Subcutaneous abdominal adipose tissue (tissue), 5 donors: ENCODE measurements around the gene SHOC1.
"Not testable (repeated sequence)": the region's sequence is repeated elsewhere in the genome, so short reads cannot be mapped to it uniquely, and the experiment has no call there.

Experiments used
- H3K27ac ChIP-seq: one replicate; pipeline ENCODE4 v1.7.0; 2013; ENCODE audit warnings: low read depth, mild to moderate bottlenecking, inconsistent platforms, low read length, moderate library complexity
- H3K27me3 ChIP-seq, 5 donors: one replicate each; pipeline ENCODE4 v1.7.0; 2013; ENCODE audit warnings: low read length in 5 of 5, inconsistent platforms in 1 of 5; ENCODE audit not compliant: control insufficient read depth in 5 of 5, insufficient read depth in 4 of 5
- H3K36me3 ChIP-seq, 5 donors: one replicate each; pipeline ENCODE4 v1.7.0; 2013; ENCODE audit warnings: low read length in 5 of 5; ENCODE audit not compliant: control insufficient read depth in 5 of 5, insufficient read depth in 5 of 5
- H3K4me1 ChIP-seq, 5 donors: one replicate each; pipeline ENCODE4 v1.7.0; 2013; ENCODE audit warnings: low read length in 5 of 5, mild to moderate bottlenecking in 3 of 5, moderate library complexity in 1 of 5; ENCODE audit not compliant: control insufficient read depth in 5 of 5, insufficient read depth in 5 of 5
- H3K4me3 ChIP-seq, 5 donors: one replicate each; pipeline ENCODE4 v1.7.0; 2013; ENCODE audit warnings: low read length in 5 of 5, low read depth in 1 of 5
- H3K9ac ChIP-seq, 5 donors: one replicate each; pipeline ENCODE4 v1.7.0; 2013; ENCODE audit warnings: low read length in 5 of 5, mild to moderate bottlenecking in 4 of 5, moderate library complexity in 3 of 5
- H3K9me3 ChIP-seq, 5 donors: one replicate each; pipeline ENCODE4 v1.7.0; 2013; ENCODE audit warnings: low read length in 5 of 5; ENCODE audit not compliant: control insufficient read depth in 5 of 5
- donor health status: healthy.
- donor health status: healthy.
- donor health status: healthy.
- donor health status: healthy.
- donor health status: healthy.

SHOC1 gene

GRCh38 chr9:111806259-111806658, 11.5 kb upstream of the SHOC1 start:
- no peak overlapping the region for H3K9ac ChIP-seq
- no peaks in the 10 kb centered on the region for H3K4me1 ChIP-seq
- H3K27ac ChIP-seq: no peak overlapping the region
- no peaks in the 10 kb centered on the region for H3K9me3 ChIP-seq
- H3K27me3 ChIP-seq: no peaks in the 10 kb centered on the region
- H3K36me3 ChIP-seq: no peaks in the 10 kb centered on the region
- H3K4me3 ChIP-seq: no peak overlapping the region

DNA sequence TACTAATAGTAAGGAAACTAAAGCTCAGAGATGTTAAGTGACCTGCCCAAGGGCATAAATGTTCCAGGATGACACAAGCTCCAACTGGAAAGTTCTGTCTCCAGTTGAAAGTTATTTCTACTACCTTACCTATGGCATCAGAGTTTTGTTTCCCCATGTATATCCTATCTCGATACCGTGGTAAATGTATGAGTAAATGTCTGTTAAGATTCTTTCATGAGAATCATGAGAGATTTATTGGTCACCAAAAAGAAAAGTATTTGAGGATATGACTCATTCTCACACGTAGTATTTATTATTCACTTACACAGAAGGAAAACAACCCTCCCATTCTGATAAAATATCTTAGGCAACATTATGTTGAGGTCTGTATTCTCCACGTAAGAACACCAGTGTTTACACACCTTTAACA, 11.1 kb upstream of the SHOC1 start:
- Histone ChIP-seq H3K27ac (no peak overlapping the region), H3K4me1 (no peaks in the 10 kb centered on the region)

DNA sequence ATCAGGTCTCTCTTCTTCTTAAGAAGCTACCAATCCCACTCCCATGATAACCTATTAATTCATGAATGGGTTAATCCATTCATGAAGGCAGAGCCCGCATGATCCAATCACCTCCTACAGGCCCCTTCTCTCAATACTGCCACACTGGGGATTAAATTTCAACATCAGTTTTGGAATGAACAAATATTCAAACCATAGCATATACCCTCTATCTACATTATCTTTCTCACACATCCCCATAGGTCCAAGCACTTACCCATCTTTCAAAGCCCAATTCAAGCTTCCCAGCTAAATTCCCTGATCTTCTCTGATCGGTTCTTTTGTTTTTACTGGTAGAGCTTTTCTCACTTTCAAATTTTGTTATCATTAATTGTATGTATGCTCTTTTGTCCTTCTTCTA, 10.5 kb upstream of the SHOC1 start:
- Histone ChIP-seq H3K9ac (no peak overlapping the region), H3K27me3 (no peaks in the 10 kb centered on the region), H3K27ac (no peak overlapping the region), H3K4me1 (no peaks in the 10 kb centered on the region), H3K4me3 (no peak overlapping the region), H3K36me3 (no peaks in the 10 kb centered on the region), H3K9me3 (no peaks in the 10 kb centered on the region)

More for the DNA sequence above, 11.1 kb upstream of the SHOC1 start:
- Histone ChIP-seq H3K27me3 (no peaks in the 10 kb centered on the region), H3K9ac (no peak overlapping the region), H3K9me3 (no peaks in the 10 kb centered on the region), H3K36me3 (no peaks in the 10 kb centered on the region), H3K4me3 (no peak overlapping the region)

DNA sequence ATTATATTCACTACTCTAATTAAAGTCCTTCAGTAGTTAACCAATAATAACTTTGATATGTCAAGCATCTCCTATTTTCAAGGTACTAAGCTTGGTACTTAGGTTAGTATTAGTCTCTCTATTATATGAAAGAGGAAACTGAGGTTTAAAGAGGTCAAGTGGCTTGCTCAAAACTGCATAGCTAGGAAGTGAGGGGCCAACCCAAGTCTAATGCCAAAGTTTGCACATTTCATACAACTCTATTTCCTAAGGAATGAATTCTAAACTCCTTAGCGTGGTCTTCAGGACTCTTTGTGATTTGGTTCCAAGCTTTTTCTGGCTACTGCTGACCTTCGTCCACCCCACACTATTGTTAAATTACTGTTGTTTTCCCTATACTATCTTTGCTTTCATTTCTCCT, 9.9 kb upstream of the SHOC1 start:
- Histone ChIP-seq H3K4me3 (no peak overlapping the region), H3K27ac (no peak overlapping the region), H3K9me3 (no peaks in the 10 kb centered on the region), H3K9ac (no peak overlapping the region), H3K27me3 (no peaks in the 10 kb centered on the region), H3K36me3 (no peaks in the 10 kb centered on the region), H3K4me1 (no peaks in the 10 kb centered on the region)

DNA sequence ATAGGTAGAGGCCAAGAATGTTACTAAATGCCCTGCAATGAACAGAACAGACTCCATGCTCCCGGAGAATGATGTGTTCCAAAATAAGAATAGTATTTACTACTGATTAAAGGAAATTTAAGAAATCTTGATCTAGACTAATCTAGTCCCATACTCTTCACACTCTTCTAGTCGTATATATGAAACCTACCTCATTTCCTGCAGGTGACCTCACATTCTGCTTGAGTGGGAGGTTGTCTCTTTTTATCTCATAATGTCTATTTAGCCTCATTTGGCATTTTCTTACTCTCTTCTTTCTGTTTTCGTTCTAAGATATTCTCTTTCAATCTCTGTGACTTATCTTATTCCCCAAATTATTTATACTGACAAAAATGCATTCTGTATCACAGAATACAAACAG, 9.2 kb upstream of the SHOC1 start:
- no peaks in the 10 kb centered on the region for H3K9me3 ChIP-seq
- H3K27me3 ChIP-seq: no peaks in the 10 kb centered on the region
- H3K36me3 ChIP-seq: no peaks in the 10 kb centered on the region
- H3K4me1 ChIP-seq: no peaks in the 10 kb centered on the region
- no peak overlapping the region for H3K9ac ChIP-seq
- H3K27ac ChIP-seq: no peak overlapping the region
- no peak overlapping the region for H3K4me3 ChIP-seq

DNA sequence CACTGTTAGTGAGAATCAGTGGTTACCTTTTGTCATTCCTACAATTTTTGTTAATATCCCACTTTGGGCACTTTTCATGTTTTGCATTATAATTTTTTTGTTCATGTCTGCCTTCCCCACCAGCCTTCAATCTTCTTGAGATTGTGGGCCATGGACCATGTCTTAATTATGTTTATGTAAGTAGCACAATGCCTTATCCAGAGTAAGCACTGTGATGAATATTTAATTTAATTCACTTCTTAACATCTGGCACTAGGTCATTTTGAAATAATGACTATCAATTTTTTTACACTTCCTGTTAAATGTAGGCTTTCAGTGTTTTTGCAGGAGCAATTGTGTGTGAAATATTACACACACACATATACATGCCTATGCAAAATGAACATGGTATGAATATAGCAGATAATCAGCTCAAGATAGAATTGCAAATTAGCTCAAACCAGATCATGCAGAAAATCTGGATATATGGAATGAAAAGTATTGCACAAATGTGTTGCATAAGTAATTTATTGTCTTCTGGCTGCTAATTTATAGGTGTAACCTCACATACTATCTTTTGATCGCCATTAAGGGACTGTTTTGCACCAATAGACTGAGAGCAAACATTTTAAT, 5.3 kb upstream of the SHOC1 start:
- Histone ChIP-seq H3K36me3 (no peaks in the 10 kb centered on the region), H3K4me3 (no peak overlapping the region), H3K9ac (no peak overlapping the region), H3K9me3 (no peaks in the 10 kb centered on the region), H3K27ac (no peak overlapping the region), H3K27me3 (no peaks in the 10 kb centered on the region), H3K4me1 (no peaks in the 10 kb centered on the region)

DNA sequence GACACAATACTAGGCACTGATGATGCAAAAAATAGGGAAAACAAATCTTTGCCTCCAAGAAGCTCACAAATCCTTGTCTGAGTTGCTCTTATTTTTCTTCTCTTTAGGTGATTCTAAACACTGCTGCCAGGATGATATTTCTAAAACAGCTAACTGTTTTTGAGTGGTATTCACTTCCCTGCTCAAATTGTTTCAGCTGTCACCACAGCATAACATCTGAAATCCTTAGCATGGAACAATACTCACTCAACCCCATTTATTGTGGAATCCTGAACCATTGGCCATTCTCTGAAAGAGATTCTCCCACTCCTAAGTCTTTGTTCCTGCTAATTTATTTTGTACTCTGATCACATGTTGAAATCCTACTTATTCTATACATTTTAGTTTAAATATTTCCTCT, 4.8 kb upstream of the SHOC1 start:
- Histone ChIP-seq H3K27ac (no peak overlapping the region), H3K9ac (no peak overlapping the region), H3K36me3 (no peaks in the 10 kb centered on the region), H3K27me3 (no peaks in the 10 kb centered on the region), H3K4me3 (no peak overlapping the region), H3K4me1 (no peaks in the 10 kb centered on the region), H3K9me3 (no peaks in the 10 kb centered on the region)

- Histone ChIP-seq H3K9ac (no peak overlapping the region), H3K4me3 (no peak overlapping the region), H3K9me3 (no peaks in the 10 kb centered on the region), H3K27me3 (no peaks in the 10 kb centered on the region), H3K36me3 (no peaks in the 10 kb centered on the region), H3K4me1 (no peaks in the 10 kb centered on the region), H3K27ac (no peak overlapping the region)
Measured at GRCh38 chr9:111798786-111799185, 4.0 kb upstream of the SHOC1 start.

GRCh38 chr9:111795557-111795839, 761 bp upstream of the SHOC1 start:
- Histone ChIP-seq H3K27me3 (no peaks in the 10 kb centered on the region), H3K4me1 (no peaks in the 10 kb centered on the region), H3K36me3 (no peaks in the 10 kb centered on the region), H3K27ac (no peak overlapping the region), H3K9me3 (no peaks in the 10 kb centered on the region), H3K4me3 (no peak overlapping the region), H3K9ac (no peak overlapping the region)

DNA sequence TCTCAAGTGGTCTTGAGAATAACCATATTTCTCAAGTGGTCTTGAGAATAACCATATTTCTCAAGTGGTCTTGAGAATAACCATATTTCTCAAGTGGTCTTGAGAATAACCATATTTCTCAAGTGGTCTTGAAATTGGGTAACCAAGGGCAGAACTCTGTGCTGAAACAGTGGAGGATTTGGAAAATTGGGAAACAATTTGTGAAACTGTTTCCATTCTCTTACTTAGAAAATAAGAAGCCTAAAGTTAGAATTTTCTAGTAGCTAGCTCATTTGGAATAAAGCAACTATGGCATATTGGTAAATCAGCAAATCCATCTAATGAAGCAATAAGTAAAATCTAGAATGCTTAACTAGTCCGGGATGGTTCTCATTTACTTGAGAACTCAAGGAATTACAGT, 2.9 kb downstream of the SHOC1 start:
- not testable (repeated sequence) for H3K9me3 ChIP-seq, H3K27ac ChIP-seq, H3K4me3 ChIP-seq, H3K27me3 ChIP-seq, H3K4me1 ChIP-seq, H3K36me3 ChIP-seq, H3K9ac ChIP-seq

GRCh38 chr9:111789881-111790280, 4.9 kb downstream of the SHOC1 start:
- Histone ChIP-seq H3K9me3 (peaks cover 0 to 3% (median 0%) of the 10 kb centered on the region in 5 donors), H3K4me3 (no peak overlapping the region), H3K4me1 (no peaks in the 10 kb centered on the region), H3K36me3 (peaks cover 0 to 11% (median 0%) of the 10 kb centered on the region in 5 donors), H3K27me3 (no peaks in the 10 kb centered on the region), H3K27ac (no peak overlapping the region), H3K9ac (no peak overlapping the region)
